ENCODE measurements around the gene PIK3AP1. TPM values are rescaled to one million over a fixed set of nuclear protein-coding genes. Genes with fewer than 3 reads are reported as not detected.

Gene PIK3AP1
- total and polyA plus RNA-seq, 2 of the 4 experiments (the other 2 are of a cell fraction) = under 0.01 to 0.14 TPM

DNA sequence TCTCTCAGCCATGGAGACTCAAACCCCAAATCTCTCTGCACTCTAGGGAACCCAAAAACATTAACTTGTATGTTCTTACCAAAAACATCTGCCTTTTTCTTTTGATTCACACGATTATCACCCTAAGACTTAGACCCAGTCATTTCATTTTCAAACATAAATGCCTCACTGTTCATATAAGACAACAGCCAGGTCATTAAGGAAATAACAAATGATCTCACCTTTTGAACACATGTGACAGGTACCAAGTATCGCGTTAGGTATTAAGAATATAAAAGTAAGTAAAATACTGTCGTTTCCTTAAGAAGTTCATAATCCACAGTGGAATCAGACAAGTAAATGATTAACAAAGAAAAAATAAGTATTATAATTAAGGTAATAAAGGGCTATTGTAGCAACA lies 142.3 kb downstream of the PIK3AP1 start:
- Histone ChIP-seq H2BK120ac (ENCODE audit: low read depth, low read length) (no peak overlapping the region), H3K56ac (ENCODE audit: extremely low read depth, insufficient read depth, low read length) (no peak overlapping the region), H4K20me1 (ENCODE audit: insufficient read depth, low read length) (peaks cover 87% of the 10 kb centered on the region), H4K5ac (ENCODE audit: low read depth, low read length) (no peak overlapping the region), H3K18ac (ENCODE audit: low read depth, low read length) (no peak overlapping the region), H3K23ac (ENCODE audit: low read depth, low read length) (no peak overlapping the region), H3K9me1 (ENCODE audit: insufficient read depth, low read length) (peaks cover 9% of the 10 kb centered on the region), H4K91ac (ENCODE audit: insufficient read depth, low read depth, low read length) (no peak overlapping the region), H2BK5ac (ENCODE audit: low read depth, low read length, poor library complexity, severe bottlenecking) (no peak overlapping the region), H4K8ac (ENCODE audit: low read depth in 2 of 2, low read length in 2 of 2) (no peak overlapping the region), H3K9ac (ENCODE audit: low read depth, low read length) (no peak overlapping the region), H3K14ac (replicated peaks; ENCODE audit: low read depth, low read length) (no peak overlapping the region), H3K36me3 (ENCODE audit: control insufficient read depth, insufficient read depth, low read length) (peaks cover 5% of the 10 kb centered on the region), H3K4me3 (ENCODE audit: insufficient read depth, low read depth, low read length) (no peak overlapping the region), H3K27ac (ENCODE audit: insufficient read depth, low read length) (no peak overlapping the region), H2AK9ac (replicated peaks; ENCODE audit: low read depth, low read length, poor library complexity) (no peak overlapping the region), H3K9me3 (ENCODE audit: control insufficient read depth, insufficient read depth, low read length) (no peaks in the 10 kb centered on the region), H3K4me2 (ENCODE audit: low read depth, low read length) (no peak overlapping the region), H3K4me1 (ENCODE audit: control insufficient read depth, insufficient read depth, low read length) (peaks cover 5% of the 10 kb centered on the region; the same call in 1 of the 2 replicates), H3K79me1 (ENCODE audit: low read depth in 1 of 2, low read length in 2 of 2) (peaks cover 0 to 36% of the 10 kb centered on the region in 2 experiments; a peak in 2 of 4 replicates), H2BK20ac (ENCODE audit: low read depth, low read length) (no peak overlapping the region), H3K4ac (ENCODE audit: low read depth, low read length) (no peak overlapping the region), H3K27me3 (ENCODE audit: control insufficient read depth, insufficient read depth, low read length) (no peaks in the 10 kb centered on the region), H2BK15ac (ENCODE audit: low read depth, low read length) (no peak overlapping the region), H2AFZ (replicated peaks; ENCODE audit: low read length, poor library complexity) (no peak overlapping the region), H2AK5ac (ENCODE audit: low read depth, low read length) (no peak overlapping the region)
- intact Hi-C loops (cut with micrococcal nuclease) = no loop called here
- WGBS, 2 experiments (ENCODE audit: extremely low coverage in 2 of 2, insufficient read length in 1 of 2) = 100% methylated on average over 1 of the region's 4 CpGs; no CpG with 5 or more reads in 1 of the 2 experiments
- no peak for ATAC-seq (ENCODE audit: low read depth)
- dilution Hi-C loops (cut with HindIII; ENCODE audit: low sequenced_read_pairs, unreplicated experiment) = no loop called here
- ChIA-PET CTCF (no interaction called here), POLR2A (ENCODE audit: unreplicated experiment) (no interaction called here)
- BruUV-seq (replicated peaks) = no TSS peak
- TF ChIP-seq RFX5 (IDR thresholded peaks at IDR 0.05; ENCODE audit: low read depth, low read length) (no peak), MAFK (IDR thresholded peaks at IDR 0.05; ENCODE audit: low read depth, low read length) (no peak), CEBPB (IDR thresholded peaks at IDR 0.05; ENCODE audit: low read depth, low read length) (no peak), RAD21 (IDR thresholded peaks at IDR 0.05; ENCODE audit: low read length) (no peak), BHLHE40 (IDR thresholded peaks at IDR 0.05; ENCODE audit: low read depth, low read length) (no peak)
- DNase-seq = no peak
- in situ Hi-C loops (cut with MboI; ENCODE audit: low sequenced_read_pairs) = no loop called here
